MCF 10A (cell line): ENCODE data around the gene CD300LB. TPM values are rescaled to one million over a fixed set of nuclear protein-coding genes. Genes with fewer than 3 reads are reported as not detected.

Experiments
- BruUV-seq: library from RNA; stranded (reverse); fragments of 400-500 nt; replicated peaks from 2 replicates; lab custom pipeline; 2021; lab: Mats Ljungman, UMichigan
- CTCF ChIA-PET: fragments of 300-600 bp; sonication (Branson Sonifier 250); formaldehyde crosslinking; extraction: SDS; loops from one replicate; lab custom pipeline; 2021; ENCODE audit warnings: antibody characterized with exemption, inconsistent platforms; lab: Yijun Ruan, JAX
- POLR2A ChIA-PET: fragments of 300-600, 350-650 bp; sonication (Branson Sonifier 250); formaldehyde crosslinking; extraction: SDS; loops from one replicate; lab custom pipeline; 2020; ENCODE audit warnings: antibody characterized with exemption, inconsistent platforms; lab: Yijun Ruan, JAX
- DNase-seq: peaks from one replicate; pipeline ENCODE4 v3.0.0-alpha.2; 2018; ENCODE audit not compliant: unreplicated experiment
- H3K27ac Mint-ChIP-seq: one replicate; pipeline ENCODE4 v1.8.0; 2022; ENCODE audit warnings: mild to moderate bottlenecking, low read depth, mixed read lengths; ENCODE audit not compliant: unreplicated experiment
- H3K27me3 Mint-ChIP-seq: one replicate; pipeline ENCODE4 v1.8.0; 2022; ENCODE audit warnings: mixed read lengths; ENCODE audit not compliant: insufficient read depth, unreplicated experiment
- H3K36me3 Mint-ChIP-seq: one replicate; pipeline ENCODE4 v1.8.0; 2022; ENCODE audit warnings: mild to moderate bottlenecking, moderate library complexity, mixed read lengths; ENCODE audit not compliant: insufficient read depth, unreplicated experiment
- H3K4me1 Mint-ChIP-seq: one replicate; pipeline ENCODE4 v1.8.0; 2022; ENCODE audit warnings: mixed read lengths; ENCODE audit not compliant: insufficient read depth, unreplicated experiment
- H3K4me3 Mint-ChIP-seq: one replicate; pipeline ENCODE4 v1.8.0; 2022; ENCODE audit warnings: mild to moderate bottlenecking, moderate library complexity, mixed read lengths; ENCODE audit not compliant: unreplicated experiment
- H3K9me3 Mint-ChIP-seq: one replicate; pipeline ENCODE4 v1.8.0; 2022; ENCODE audit warnings: mixed read lengths; ENCODE audit not compliant: unreplicated experiment
- CTCF ChIP-seq: fragments of 200-600 bp; IDR thresholded peaks from one replicate; pipeline ENCODE4 v1.8.0; 2022; ENCODE audit warnings: antibody characterized with exemption, mild to moderate bottlenecking; ENCODE audit not compliant: unreplicated experiment
- intact Hi-C: fragments of 100-400 bp; cut with micrococcal nuclease; formaldehyde crosslinking; loops from 2 replicates; pipeline ENCODE4 v1.14.1; 2022
- total RNA-seq: library from RNA; stranded (reverse); gene quantifications from 2 replicates; pipeline ENCODE4 v1.2.3, GENCODE V29; 2022

CD300LB gene
- total RNA-seq, 1 experiment from 2014 or later = not detected

- H3K27ac Mint-ChIP-seq = no peak overlapping the region
- H3K9me3 Mint-ChIP-seq = peaks cover 6% of the 10 kb centered on the region
- H3K36me3 Mint-ChIP-seq = no peaks in the 10 kb centered on the region
- ChIA-PET POLR2A (interaction anchor here (0.8 to 0.9 kb wide), 2 partner anchors 16 to 85 kb away, joined by 3 to 4 read pairs; no protein-coding TSS in a partner anchor), CTCF (interaction anchor here (0.9 to 1.4 kb wide), 2 partner anchors 14 to 100 kb away, joined by 3 read pairs; no protein-coding TSS in a partner anchor)
- no peak overlapping the region for H3K4me3 Mint-ChIP-seq
- no TSS peak for BruUV-seq
- intact Hi-C loops = no loop called here
- H3K4me1 Mint-ChIP-seq = no peaks in the 10 kb centered on the region
- no peak for DNase-seq
- H3K27me3 Mint-ChIP-seq = peaks cover 66% of the 10 kb centered on the region
- TF ChIP-seq CTCF = no peak
Measured at GRCh38 chr17:74480290-74480689, 51.0 kb downstream of the CD300LB start.

GRCh38 chr17:74478420-74479100, 52.7 kb downstream of the CD300LB start:
- no peak for TF ChIP-seq CTCF
- H3K4me1 Mint-ChIP-seq = no peaks in the 10 kb centered on the region
- H3K9me3 Mint-ChIP-seq = peaks cover 8% of the 10 kb centered on the region
- BruUV-seq = no TSS peak
- H3K27me3 Mint-ChIP-seq = peaks cover 73% of the 10 kb centered on the region
- intact Hi-C loops = no loop called here
- no peak overlapping the region for H3K27ac Mint-ChIP-seq
- H3K4me3 Mint-ChIP-seq = no peak overlapping the region
- no peaks in the 10 kb centered on the region for H3K36me3 Mint-ChIP-seq
- ChIA-PET POLR2A (no interaction called here), CTCF (interaction anchor here (0.6 to 2.4 kb wide), 3 partner anchors 21 to 604 kb away, joined by 3 to 7 read pairs (median 4); no protein-coding TSS in a partner anchor)
- no peak for DNase-seq

- H3K4me1 Mint-ChIP-seq = no peaks in the 10 kb centered on the region
- no peak for TF ChIP-seq CTCF
- H3K36me3 Mint-ChIP-seq = no peaks in the 10 kb centered on the region
- no TSS peak for BruUV-seq
- CTCF ChIA-PET = interaction anchor here (2.4 kb wide), 1 partner anchor 20 kb away, joined by 7 read pairs; no protein-coding TSS in a partner anchor
- peaks cover 8% of the 10 kb centered on the region for H3K9me3 Mint-ChIP-seq
- peaks cover 69% of the 10 kb centered on the region for H3K27me3 Mint-ChIP-seq
- intact Hi-C loops = no loop called here
- POLR2A ChIA-PET = no interaction called here
- no peak for DNase-seq
- no peak overlapping the region for H3K27ac Mint-ChIP-seq
- H3K4me3 Mint-ChIP-seq = no peak overlapping the region
Measured at GRCh38 chr17:74477411-74477810, 53.9 kb downstream of the CD300LB start.

- no peak for TF ChIP-seq CTCF
- ChIA-PET CTCF (no interaction called here), POLR2A (interaction anchor here (0.6 kb wide), 1 partner anchor 162 kb away, joined by 3 read pairs; no protein-coding TSS in a partner anchor)
- intact Hi-C loops = no loop called here
- H3K27me3 Mint-ChIP-seq = peaks cover 52% of the 10 kb centered on the region
- no TSS peak for BruUV-seq
- H3K27ac Mint-ChIP-seq = no peak overlapping the region
- H3K36me3 Mint-ChIP-seq = no peaks in the 10 kb centered on the region
- DNase-seq = no peak
- peaks cover 8% of the 10 kb centered on the region for H3K9me3 Mint-ChIP-seq
- no peaks in the 10 kb centered on the region for H3K4me1 Mint-ChIP-seq
- H3K4me3 Mint-ChIP-seq = no peak overlapping the region
Measured at GRCh38 chr17:74475189-74475588, 56.1 kb downstream of the CD300LB start.
